PC-3 (cell line): ENCODE measurements around the gene SYNPO. TPM values are rescaled to one million over a fixed set of nuclear protein-coding genes. Genes with fewer than 3 reads are reported as not detected.
A peak's percentile ranks its signal among the peaks of the same experiment; 100 is the strongest.

Experiments
- ATAC-seq: fragments of 200-7000 bp; cut with Tn5 transposase; 2 replicates; pipeline ENCODE4 v1.9.1; 2020; ENCODE audit warnings: mild to moderate bottlenecking, moderate library complexity
- Bru-seq: library from RNA; stranded (reverse); fragments of 400-500 nt; gene quantifications from one replicate; lab custom pipeline; 2021; lab: Mats Ljungman, UMichigan
- BruChase-seq, 2 experiments: library from RNA; stranded (reverse); fragments of 400-500 nt; gene quantifications; one replicate each; lab custom pipeline; 2021; lab: Mats Ljungman, UMichigan
- BruUV-seq: library from RNA; stranded (reverse); fragments of 400-500 nt; replicated peaks from 2 replicates; lab custom pipeline; 2021; lab: Mats Ljungman, UMichigan
- CTCF ChIA-PET: fragments of 300-600 bp; sonication (Branson Sonifier 250); formaldehyde crosslinking; loops from one replicate; lab custom pipeline; 2022; ENCODE audit warnings: antibody characterized with exemption; lab: Charles Lee
- POLR2A ChIA-PET: fragments of 300-600 bp; sonication (Branson Sonifier 250); formaldehyde crosslinking; loops from one replicate; lab custom pipeline; 2022; ENCODE audit warnings: antibody characterized with exemption; ENCODE audit not compliant: unreplicated experiment; lab: Charles Lee
- DNase-seq: peaks from one replicate; pipeline ENCODE4 v3.0.0-alpha.2; 2015
- H2AFZ ChIP-seq: fragments of 300-600 bp; sonication (generic); 2 replicates; pipeline ENCODE4 v1.6.0; 2016; ENCODE audit warnings: antibody characterized with exemption, low read length
- H3F3A ChIP-seq: fragments of 300-600 bp; sonication (generic); one replicate; pipeline ENCODE4 v1.6.0; 2017; ENCODE audit warnings: antibody characterized with exemption, low read length, control low read depth, mild to moderate bottlenecking; ENCODE audit not compliant: unreplicated experiment
- H3K27ac ChIP-seq: fragments of 300-600 bp; sonication (generic); 2 replicates; pipeline ENCODE4 v1.5.1; 2016; ENCODE audit warnings: mild to moderate bottlenecking, low read length
- H3K27me3 ChIP-seq: fragments of 300-600 bp; sonication (generic); 2 replicates; pipeline ENCODE4 v1.6.1; 2016; ENCODE audit warnings: low read length, mixed read lengths
- H3K36me3 ChIP-seq: fragments of 300-600 bp; sonication (generic); 2 replicates; pipeline ENCODE4 v1.6.1; 2016; ENCODE audit warnings: low read depth, mixed run types, low read length, mixed read lengths
- H3K4me1 ChIP-seq: fragments of 300-600 bp; sonication (generic); 2 replicates; pipeline ENCODE4 v1.5.1; 2016; ENCODE audit warnings: low read length; ENCODE audit not compliant: insufficient read depth
- H3K4me2 ChIP-seq: fragments of 300-600 bp; sonication (generic); 2 replicates; pipeline ENCODE4 v1.6.0; 2016; ENCODE audit warnings: low read length
- H3K4me3 ChIP-seq: fragments of 300-600 bp; sonication (generic); 2 replicates; pipeline ENCODE4 v1.5.1; 2016; ENCODE audit warnings: mild to moderate bottlenecking, low read length, mixed read lengths
- H3K79me2 ChIP-seq: fragments of 300-600 bp; sonication (generic); 2 replicates; pipeline ENCODE4 v1.6.1; 2017; ENCODE audit warnings: low read length, mixed read lengths
- H3K9ac ChIP-seq: fragments of 300-600 bp; sonication (generic); 2 replicates; pipeline ENCODE4 v1.6.0; 2016; ENCODE audit warnings: mild to moderate bottlenecking, low read length
- H3K9me2 ChIP-seq: fragments of 300-600 bp; sonication (generic); replicated peaks from 2 replicates; pipeline ENCODE4 v1.6.1; 2016; ENCODE audit warnings: mixed run types, low read length, mixed read lengths
- H3K9me3 ChIP-seq: fragments of 300-600 bp; sonication (generic); 2 replicates; pipeline ENCODE4 v1.6.1; 2016; ENCODE audit warnings: low read length, mixed read lengths
- H4K20me1 ChIP-seq: fragments of 300-600 bp; sonication (generic); 2 replicates; pipeline ENCODE4 v1.6.1; 2016; ENCODE audit warnings: low read length, mixed read lengths
- EZH2 ChIP-seq: fragments of 300-600 bp; sonication (generic); IDR thresholded peaks from one replicate; pipeline ENCODE4 v1.6.1; 2017; ENCODE audit warnings: antibody characterized with exemption, mild to moderate bottlenecking, low read length; ENCODE audit not compliant: unreplicated experiment
- EZH2phosphoT487 ChIP-seq: fragments of 300-600 bp; sonication (generic); IDR thresholded peaks from 2 replicates; pipeline ENCODE4 v1.6.1; 2018; ENCODE audit warnings: mild to moderate bottlenecking, antibody characterized with exemption, low read length, borderline replicate concordance
- intact Hi-C: fragments of 100-400 bp; cut with micrococcal nuclease; formaldehyde crosslinking; loops from 2 replicates; pipeline ENCODE4 v1.9.0; 2023
- long read RNA-seq: library from polyadenylated mRNA; unstranded; transcript quantifications from one replicate; pipeline ENCODE4 v2.0.0, GENCODE V29; 2021; ENCODE audit not compliant: unreplicated experiment
- total RNA-seq: library from RNA; depleted of rRNA; stranded (reverse); fragments of >200 nt; gene quantifications from 2 replicates; pipeline ENCODE4 v1.2.3, GENCODE V29; 2014; rRNA removed
- TF ChIP-seq, protein P1 (sequence below): fragments of 300-600 bp; sonication (generic); conservative IDR thresholded peaks from 2 replicates; pipeline ENCODE4 v1.5.1; 2017; ENCODE audit warnings: antibody characterized with exemption, low read depth, mild to moderate bottlenecking, low read length

The SYNPO gene
- 5.3 and 8.4 TPM in 2 replicates for total RNA-seq
- percentile 42 among the genes with signal in this experiment for Bru-seq, nascent RNA
- percentile 58 among the genes with signal in this experiment for BruChase-seq, experiment 1, labeled RNA remaining after a 6-hour chase
- BruChase-seq, experiment 2, labeled RNA remaining after a 2-hour chase: percentile 43 among the genes with signal in this experiment
- long read RNA-seq, partial matches to known transcripts: 1 of 4 reads
- long read RNA-seq, other reads (novel, unspliced or antisense): 3 of 4 reads

GRCh38 chr5:150640311-150641005, at the start of gene SYNPO:
TSS of gene SYNPO (plus strand) at chr5:150640660. CDS start at chr5:150648276, 7,616 bp downstream.
- Histone ChIP-seq H3K27ac (peak within 1 kb of the TSS; percentile 92), H3K9ac (peak within 1 kb of the TSS; percentile 56), H3F3A (peaks cover 8% of the 10 kb centered on the region), H3K27me3 (no peaks in the 10 kb centered on the region), H3K4me2 (peak within 1 kb of the TSS; percentile 82), H4K20me1 (no peaks in the 10 kb centered on the region), H3K79me2 (peaks cover 40% of the 10 kb centered on the region), H3K9me2 (no peaks in the 10 kb centered on the region), H3K4me3 (peak within 1 kb of the TSS; percentile 64), H3K36me3 (no peaks in the 10 kb centered on the region), H2AFZ (peak within 1 kb of the TSS; percentile 56), H3K9me3 (no peaks in the 10 kb centered on the region), H3K4me1 (peaks cover 93% of the 10 kb centered on the region)
- ATAC-seq: peak; percentile 17
- peak; percentile 94 for DNase-seq
- TF ChIP-seq, protein P1, sequence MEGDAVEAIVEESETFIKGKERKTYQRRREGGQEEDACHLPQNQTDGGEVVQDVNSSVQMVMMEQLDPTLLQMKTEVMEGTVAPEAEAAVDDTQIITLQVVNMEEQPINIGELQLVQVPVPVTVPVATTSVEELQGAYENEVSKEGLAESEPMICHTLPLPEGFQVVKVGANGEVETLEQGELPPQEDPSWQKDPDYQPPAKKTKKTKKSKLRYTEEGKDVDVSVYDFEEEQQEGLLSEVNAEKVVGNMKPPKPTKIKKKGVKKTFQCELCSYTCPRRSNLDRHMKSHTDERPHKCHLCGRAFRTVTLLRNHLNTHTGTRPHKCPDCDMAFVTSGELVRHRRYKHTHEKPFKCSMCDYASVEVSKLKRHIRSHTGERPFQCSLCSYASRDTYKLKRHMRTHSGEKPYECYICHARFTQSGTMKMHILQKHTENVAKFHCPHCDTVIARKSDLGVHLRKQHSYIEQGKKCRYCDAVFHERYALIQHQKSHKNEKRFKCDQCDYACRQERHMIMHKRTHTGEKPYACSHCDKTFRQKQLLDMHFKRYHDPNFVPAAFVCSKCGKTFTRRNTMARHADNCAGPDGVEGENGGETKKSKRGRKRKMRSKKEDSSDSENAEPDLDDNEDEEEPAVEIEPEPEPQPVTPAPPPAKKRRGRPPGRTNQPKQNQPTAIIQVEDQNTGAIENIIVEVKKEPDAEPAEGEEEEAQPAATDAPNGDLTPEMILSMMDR: peak; percentile 29
- TF ChIP-seq EZH2: no peak
- intact Hi-C loops: loop anchor here (1.0 kb wide), 1 partner anchor 79 kb away; no protein-coding TSS in a partner anchor
- ChIA-PET POLR2A (interaction anchor here (0.7 kb wide), 1 partner anchor 54 kb away, joined by 3 read pairs; no protein-coding TSS in a partner anchor), CTCF (interaction anchor here (1.0 kb wide), 1 partner anchor 13 kb away, joined by 6 read pairs; no protein-coding TSS in a partner anchor)
- BruUV-seq: TSS peak; percentile 64

DNA sequence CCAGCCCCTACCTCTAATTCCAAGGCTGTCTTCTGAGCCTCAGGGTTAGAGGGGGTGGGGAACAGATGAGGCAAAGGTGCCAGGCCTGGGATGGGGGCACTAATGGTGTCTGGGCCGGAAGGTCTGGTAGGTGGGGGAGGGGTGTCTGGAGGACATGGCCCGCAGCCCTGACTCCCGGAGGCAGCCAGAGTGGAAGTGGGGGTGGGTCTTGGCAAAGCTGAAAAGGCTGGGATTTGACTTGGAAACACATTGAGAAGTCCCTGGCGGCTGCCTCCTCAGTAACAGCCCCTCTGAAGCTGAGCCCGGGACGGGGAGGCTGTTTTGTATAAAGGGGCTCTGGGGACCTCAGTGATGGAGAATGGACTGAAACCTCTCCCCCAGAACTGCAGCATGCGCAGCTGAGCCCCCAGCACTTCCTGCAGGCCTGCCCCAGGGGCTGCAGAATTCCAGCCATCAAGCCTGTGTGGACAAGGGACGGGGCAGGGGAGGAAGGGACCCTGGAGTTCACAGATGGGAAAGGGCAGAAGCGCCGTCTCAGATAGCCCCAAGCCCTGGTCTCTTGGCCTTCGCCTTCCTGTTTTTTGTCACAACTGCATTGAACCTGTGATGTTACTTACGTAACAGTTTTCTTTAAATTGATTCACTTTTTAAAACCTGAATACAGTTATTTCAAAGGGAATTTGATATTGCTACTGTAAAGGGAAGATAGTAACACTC, 49.3 kb upstream of the SYNPO start:
- DNase-seq (no peak), ATAC-seq (no peak)
- H3K4me2 ChIP-seq: no peak overlapping the region
- TF ChIP-seq, protein P1: no peak
- no peak for TF ChIP-seq EZH2phosphoT487
- TF ChIP-seq EZH2: no peak
- H3K36me3 ChIP-seq: no peaks in the 10 kb centered on the region
- H3K9ac ChIP-seq: no peak overlapping the region
- H3K9me2 ChIP-seq: no peaks in the 10 kb centered on the region
- ChIA-PET CTCF (no interaction called here), POLR2A (no interaction called here)
- no peaks in the 10 kb centered on the region for H4K20me1 ChIP-seq
- BruUV-seq: no TSS peak
- H3K4me3 ChIP-seq: no peak overlapping the region
- H3K79me2 ChIP-seq: no peaks in the 10 kb centered on the region
- no peaks in the 10 kb centered on the region for H3K9me3 ChIP-seq
- intact Hi-C loops: no loop called here
- H3K27me3 ChIP-seq: no peaks in the 10 kb centered on the region
- H3F3A ChIP-seq: no peaks in the 10 kb centered on the region
- no peaks in the 10 kb centered on the region for H3K4me1 ChIP-seq
- no peak overlapping the region for H3K27ac ChIP-seq
- H2AFZ ChIP-seq: no peak overlapping the region
